Astrocyte (in vitro differentiated cells and primary cell): ENCODE data around the gene ZNF222.

Experiments
- EZH2 ChIP-seq: IDR thresholded peaks from 2 replicates; pipeline ENCODE4 v1.6.1; 2012; ENCODE audit warnings: mild to moderate bottlenecking, low read length, inconsistent platforms; ENCODE audit not compliant: insufficient read depth
- TF ChIP-seq, protein P1 (sequence below): IDR thresholded peaks from 2 replicates; pipeline ENCODE4 v1.5.1; 2011; ENCODE audit warnings: low read depth, mild to moderate bottlenecking, inconsistent platforms, low read length, moderate library complexity; ENCODE audit not compliant: insufficient read depth

- no peak for TF ChIP-seq EZH2
- TF ChIP-seq, protein P1, sequence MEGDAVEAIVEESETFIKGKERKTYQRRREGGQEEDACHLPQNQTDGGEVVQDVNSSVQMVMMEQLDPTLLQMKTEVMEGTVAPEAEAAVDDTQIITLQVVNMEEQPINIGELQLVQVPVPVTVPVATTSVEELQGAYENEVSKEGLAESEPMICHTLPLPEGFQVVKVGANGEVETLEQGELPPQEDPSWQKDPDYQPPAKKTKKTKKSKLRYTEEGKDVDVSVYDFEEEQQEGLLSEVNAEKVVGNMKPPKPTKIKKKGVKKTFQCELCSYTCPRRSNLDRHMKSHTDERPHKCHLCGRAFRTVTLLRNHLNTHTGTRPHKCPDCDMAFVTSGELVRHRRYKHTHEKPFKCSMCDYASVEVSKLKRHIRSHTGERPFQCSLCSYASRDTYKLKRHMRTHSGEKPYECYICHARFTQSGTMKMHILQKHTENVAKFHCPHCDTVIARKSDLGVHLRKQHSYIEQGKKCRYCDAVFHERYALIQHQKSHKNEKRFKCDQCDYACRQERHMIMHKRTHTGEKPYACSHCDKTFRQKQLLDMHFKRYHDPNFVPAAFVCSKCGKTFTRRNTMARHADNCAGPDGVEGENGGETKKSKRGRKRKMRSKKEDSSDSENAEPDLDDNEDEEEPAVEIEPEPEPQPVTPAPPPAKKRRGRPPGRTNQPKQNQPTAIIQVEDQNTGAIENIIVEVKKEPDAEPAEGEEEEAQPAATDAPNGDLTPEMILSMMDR, result no peak
These were observed 40.5 kb upstream of the ZNF222 start for GRCh38 chr19:43984687-43985000.
